CD4-positive, alpha-beta T cell treated with Interleukin-10 for 1 hour (primary cell): ENCODE measurements around the gene KCNQ1OT1.

ENCODE experiments used
- DNase-seq: peaks from one replicate; pipeline ENCODE4 v3.0.0-alpha.2; 2020

Gene KCNQ1OT1

DNA sequence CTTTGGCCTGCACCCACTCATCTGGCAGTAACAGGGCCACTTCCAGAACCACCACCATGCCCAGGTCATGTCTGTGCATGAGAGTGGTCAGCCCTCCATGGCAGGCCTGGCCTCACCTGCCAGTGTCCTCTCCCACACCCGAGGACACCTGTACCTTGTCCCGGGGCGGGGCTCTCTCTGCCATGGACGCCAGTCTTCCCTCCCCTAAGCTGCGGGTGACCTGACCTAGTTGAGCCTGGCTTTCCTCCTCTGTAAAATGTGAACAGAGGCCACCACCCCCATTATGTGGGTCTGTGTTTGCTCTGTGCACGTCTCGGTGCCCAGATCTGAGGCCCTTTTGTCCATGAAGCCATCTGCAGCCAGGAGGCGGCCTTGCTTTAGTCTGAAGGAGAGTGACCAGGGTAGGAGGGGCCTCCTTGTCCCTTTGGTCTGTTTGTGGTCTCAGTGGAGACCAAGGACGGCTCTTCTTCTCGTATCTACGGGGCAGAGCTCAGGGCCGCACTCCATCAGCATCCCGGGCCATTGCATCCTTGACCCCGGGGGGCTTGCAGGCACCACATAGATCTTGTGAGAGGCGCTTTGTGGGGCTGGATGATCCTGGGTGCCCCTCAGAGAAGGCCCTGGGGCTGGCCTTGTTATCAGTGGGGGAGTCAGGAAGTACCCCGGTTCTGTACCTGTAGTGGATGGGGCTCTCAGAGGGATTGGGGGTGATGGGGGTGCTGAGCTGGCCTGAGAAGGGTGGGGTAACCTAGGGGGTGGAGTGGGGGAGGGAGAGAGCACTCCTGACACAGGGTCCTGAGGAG, 133.4 kb downstream of the KCNQ1OT1 start:
- no peak for DNase-seq

GRCh38 chr11:2565447-2566222, 134.2 kb downstream of the KCNQ1OT1 start:
- DNase-seq: no peak

DNA sequence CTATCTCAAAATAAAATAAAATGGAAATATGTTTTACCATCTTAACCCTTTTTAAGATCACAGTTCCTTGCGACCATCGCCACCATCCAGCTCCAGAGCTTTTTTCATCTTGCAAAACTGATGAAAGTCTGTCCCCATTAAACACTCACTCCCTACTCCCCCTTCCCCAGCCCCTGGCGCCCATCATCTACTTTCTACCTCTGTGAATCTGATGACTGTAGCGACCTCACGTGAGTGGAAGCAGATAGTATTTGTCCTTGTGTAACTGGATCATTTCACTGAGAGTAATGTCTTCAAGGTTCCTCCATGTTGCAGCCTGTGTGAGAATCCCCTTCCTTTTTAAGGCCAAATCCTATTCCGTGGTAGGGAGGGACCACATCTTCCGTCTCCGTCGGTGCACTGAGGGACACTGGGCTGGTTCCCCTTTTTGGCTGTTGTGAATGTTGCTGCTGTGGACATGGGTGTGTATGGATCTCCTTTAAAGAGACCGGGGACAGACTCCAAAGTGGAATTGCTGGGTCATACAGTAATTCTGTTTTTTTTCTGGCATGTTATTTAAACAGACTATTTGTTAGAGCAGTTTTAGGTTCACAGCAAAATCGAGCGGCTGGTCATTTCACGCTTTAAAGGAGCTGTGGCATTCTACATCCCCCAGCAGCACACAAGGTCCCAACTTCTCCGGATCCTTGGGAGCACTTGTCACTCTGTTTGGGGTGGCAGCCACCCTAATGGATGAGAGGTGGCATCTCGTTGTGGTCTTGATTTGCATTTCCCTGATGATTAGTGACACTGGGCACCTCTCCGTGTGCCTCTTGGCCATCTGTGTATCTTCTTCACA, 135.0 kb downstream of the KCNQ1OT1 start:
- DNase-seq: no peak

DNA sequence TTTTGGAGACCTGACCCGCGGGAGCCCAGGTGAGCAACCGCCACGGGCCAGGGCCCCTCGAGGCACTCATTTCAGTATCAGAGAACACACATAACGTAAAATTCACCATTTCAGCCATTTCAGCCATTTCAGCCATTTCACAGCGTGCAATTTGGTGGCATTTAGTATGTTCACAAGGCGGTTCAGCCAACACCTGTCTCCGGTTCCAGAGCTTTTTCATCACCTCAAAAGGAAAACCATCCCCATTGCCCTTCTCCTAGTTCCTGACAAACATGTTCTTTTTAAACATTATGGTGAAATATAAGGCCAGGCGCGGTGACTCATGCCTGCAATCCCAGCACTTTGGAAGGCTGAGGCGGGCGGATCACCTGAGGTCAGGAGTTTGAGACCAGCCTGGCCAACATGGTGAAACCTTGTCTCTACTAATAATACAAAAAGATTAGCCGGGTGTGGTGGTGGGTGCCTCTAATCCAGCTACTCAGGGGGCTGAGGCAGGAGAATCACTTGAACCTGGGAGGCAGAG, 135.7 kb downstream of the KCNQ1OT1 start:
- no peak for DNase-seq

DNA sequence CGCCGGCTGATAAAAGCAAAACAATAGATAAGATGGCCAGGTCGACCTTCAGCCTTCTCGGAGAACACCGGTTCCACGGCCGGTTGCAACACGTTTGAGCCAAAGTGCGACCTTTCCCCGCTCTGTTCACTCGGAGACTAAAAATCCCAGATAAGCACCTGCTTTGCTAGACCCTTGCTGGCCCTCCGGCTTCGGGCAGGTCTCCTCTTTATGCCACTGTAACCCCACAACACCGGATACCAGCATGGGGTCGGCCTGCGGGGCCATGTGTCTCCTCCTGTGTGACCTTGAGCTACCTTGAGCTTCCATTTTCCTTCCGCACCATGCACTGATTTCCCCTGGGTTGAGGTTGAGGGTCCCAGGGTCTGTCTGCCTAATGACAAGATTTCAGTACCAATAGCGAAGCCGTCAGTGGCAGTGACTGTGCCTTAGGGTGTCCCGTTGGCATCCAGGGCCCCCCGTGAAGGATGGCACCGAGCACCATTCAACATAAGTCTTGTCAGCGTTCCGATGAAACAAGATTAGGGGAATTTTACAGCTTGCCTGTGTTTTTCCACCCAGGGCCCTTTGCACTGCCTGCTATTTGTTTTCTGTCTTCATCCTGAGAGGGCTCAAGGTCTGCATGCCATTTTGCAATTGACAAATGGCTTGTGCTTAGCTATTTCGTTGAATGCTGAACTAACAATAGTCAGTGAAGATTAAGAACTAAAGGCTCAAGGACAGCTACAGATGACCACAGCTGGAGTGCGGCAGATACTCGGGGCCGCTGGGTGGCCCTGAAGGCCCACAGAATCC, 136.4 kb downstream of the KCNQ1OT1 start:
- DNase-seq: no peak

GRCh38 chr11:2562890-2563212, 136.9 kb downstream of the KCNQ1OT1 start:
- no peak for DNase-seq

DNA sequence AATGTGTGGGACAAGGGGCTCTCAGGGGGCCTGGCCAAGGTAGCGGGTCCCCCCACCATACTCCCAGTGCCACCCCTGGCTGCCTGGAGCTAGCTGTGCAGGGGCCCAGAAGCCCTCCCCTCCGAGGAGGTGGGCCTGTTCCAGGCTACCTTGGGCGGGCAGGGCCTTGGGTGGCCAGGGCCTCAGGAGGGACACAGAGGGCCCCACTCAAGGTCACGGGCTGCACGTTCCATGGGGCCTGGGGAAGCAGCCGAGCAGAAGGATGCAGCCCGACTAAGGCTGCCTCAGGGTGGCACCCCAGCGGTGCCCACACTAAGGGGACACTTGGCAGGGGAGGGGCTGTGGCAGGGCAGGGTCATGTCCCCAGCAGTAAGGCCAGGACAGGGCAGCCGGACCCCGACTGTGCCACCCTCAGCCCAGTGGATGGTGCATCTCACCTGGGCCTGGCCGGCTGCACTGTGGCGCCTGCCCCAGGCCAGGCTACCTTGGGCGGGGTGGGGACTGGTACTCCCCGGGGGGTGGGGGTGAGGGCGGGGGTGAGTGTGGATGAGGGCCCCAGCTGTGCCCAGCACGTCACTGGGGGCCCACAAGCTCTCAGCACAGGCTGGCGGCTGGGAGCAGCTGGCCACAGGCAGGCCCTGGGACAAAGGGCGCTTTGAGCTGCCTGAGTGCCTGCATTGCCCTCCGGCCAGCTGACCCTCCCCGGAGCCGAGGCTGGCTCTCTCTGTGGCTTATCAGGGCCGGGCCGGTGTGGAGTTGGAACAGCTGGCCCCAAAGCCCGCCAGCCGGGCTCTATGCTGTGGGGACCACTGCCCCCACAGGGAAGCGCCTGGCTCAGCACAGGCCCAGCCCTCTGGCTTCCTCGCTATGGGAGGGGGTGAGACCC, 137.9 kb downstream of the KCNQ1OT1 start:
- no peak for DNase-seq

GRCh38 chr11:2559527-2560311, 140.1 kb downstream of the KCNQ1OT1 start:
- DNase-seq: no peak

GRCh38 chr11:2558861-2559526, 140.8 kb downstream of the KCNQ1OT1 start:
- no peak for DNase-seq

GRCh38 chr11:2558397-2558796, 141.4 kb downstream of the KCNQ1OT1 start:
- no peak for DNase-seq
